Hepatocyte (in vitro differentiated cells): ENCODE results near the gene HEPHL1. TPM values are rescaled to one million over a fixed set of nuclear protein-coding genes. Genes with fewer than 3 reads are reported as not detected.

Source experiments
- DNase-seq: peaks from one replicate; pipeline ENCODE4 v3.0.0-alpha.2; 2016; ENCODE audit warnings: low spot score
- H2AFZ ChIP-seq: fragments of 200-600 bp; sonication (generic); 2 replicates; pipeline ENCODE4 v1.6.0; 2016; ENCODE audit warnings: antibody characterized with exemption, mild to moderate bottlenecking
- H3K27ac ChIP-seq: fragments of 200-600 bp; sonication (generic); 2 replicates; pipeline ENCODE4 v1.5.1; 2016; ENCODE audit warnings: mild to moderate bottlenecking
- H3K27me3 ChIP-seq: fragments of 200-600 bp; sonication (generic); 2 replicates; pipeline ENCODE4 v1.6.1; 2016
- H3K36me3 ChIP-seq: fragments of 200-600 bp; sonication (generic); replicated peaks from 2 replicates; pipeline ENCODE4 v1.5.1; 2016; ENCODE audit warnings: low read depth; ENCODE audit not compliant: insufficient read depth
- H3K4me1 ChIP-seq: fragments of 200-600 bp; sonication (generic); 2 replicates; pipeline ENCODE4 v1.5.1; 2016; ENCODE audit warnings: mild to moderate bottlenecking, moderate library complexity; ENCODE audit not compliant: insufficient read depth
- H3K4me2 ChIP-seq: fragments of 200-600 bp; sonication (generic); 2 replicates; pipeline ENCODE4 v1.6.0; 2016
- H3K4me3 ChIP-seq: fragments of 200-600 bp; sonication (generic); 2 replicates; pipeline ENCODE4 v1.5.1; 2016; ENCODE audit warnings: mild to moderate bottlenecking
- H3K79me2 ChIP-seq: fragments of 200-600 bp; sonication (generic); 2 replicates; pipeline ENCODE4 v1.6.0; 2017; ENCODE audit warnings: mild to moderate bottlenecking
- H3K9me2 ChIP-seq: fragments of 200-600 bp; sonication (generic); replicated peaks from 2 replicates; pipeline ENCODE4 v1.6.0; 2017; ENCODE audit warnings: mild to moderate bottlenecking; ENCODE audit not compliant: insufficient read depth
- H3K9me3 ChIP-seq: fragments of 200-600 bp; sonication (generic); 2 replicates; pipeline ENCODE4 v1.5.1; 2016; ENCODE audit warnings: low read depth, mild to moderate bottlenecking
- H4K20me1 ChIP-seq: fragments of 200-600 bp; sonication (generic); 2 replicates; pipeline ENCODE4 v1.6.0; 2016; ENCODE audit warnings: mild to moderate bottlenecking; ENCODE audit not compliant: insufficient read depth, poor library complexity, severe bottlenecking
- CTCF ChIP-seq: fragments of 200-600 bp; sonication (generic); IDR thresholded peaks from 2 replicates; pipeline ENCODE4 v1.5.1; 2016; ENCODE audit warnings: antibody characterized with exemption, mild to moderate bottlenecking; ENCODE audit not compliant: poor library complexity
- EZH2 ChIP-seq: fragments of 200-600 bp; sonication (generic); IDR thresholded peaks from 2 replicates; pipeline ENCODE4 v1.6.1; 2016; ENCODE audit warnings: antibody characterized with exemption, mild to moderate bottlenecking, borderline replicate concordance
- EZH2phosphoT487 ChIP-seq: fragments of 200-600 bp; sonication (generic); IDR thresholded peaks from one replicate; pipeline ENCODE4 v1.6.1; 2018; ENCODE audit warnings: antibody characterized with exemption, mild to moderate bottlenecking, low read depth, moderate library complexity; ENCODE audit not compliant: unreplicated experiment, severe bottlenecking
- WGBS: methylation state at CpG from one replicate; pipeline ENCODE4 v1.1.6; 2016; ENCODE audit warnings: low lambda C conversion rate; ENCODE audit errors: missing lambda C conversion rate; 5-methylcytosine and 5-hydroxymethylcytosine counted together
- polyA plus RNA-seq: library from polyadenylated mRNA; unstranded; fragments of >200 nt; fragmentation: Nextera tagmentation; extraction: Ambion mirVana; gene quantifications from 2 replicates; pipeline ENCODE4 v1.2.1, GENCODE V29; 2016
- total RNA-seq: library from RNA; depleted of rRNA; stranded (reverse); fragments of >200 nt; gene quantifications from 2 replicates; pipeline ENCODE4 v1.2.3, GENCODE V29; 2014

HEPHL1 gene
- total and polyA plus RNA-seq, 2 experiments from 2014 or later, result 0.07 to 0.17 TPM

- Histone ChIP-seq H2AFZ (no peak overlapping the region), H3K9me2 (no peaks in the 10 kb centered on the region), H3K27ac (no peak overlapping the region), H4K20me1 (no peaks in the 10 kb centered on the region), H3K4me3 (no peak overlapping the region), H3K36me3 (no peaks in the 10 kb centered on the region), H3K4me1 (no peaks in the 10 kb centered on the region), H3K27me3 (no peaks in the 10 kb centered on the region), H3K9me3 (no peaks in the 10 kb centered on the region), H3K4me2 (no peak overlapping the region), H3K79me2 (no peaks in the 10 kb centered on the region)
- TF ChIP-seq EZH2phosphoT487 (no peak), CTCF (no peak), EZH2 (no peak)
- no peak for DNase-seq
Observed at GRCh38 chr11:94104734-94105133, 83.6 kb downstream of the HEPHL1 start.

- no peaks in the 10 kb centered on the region for H3K36me3 ChIP-seq
- TF ChIP-seq EZH2, result no peak
- TF ChIP-seq CTCF, result no peak
- TF ChIP-seq EZH2phosphoT487, result no peak
Observed at GRCh38 chr11:94106716-94107115, 85.6 kb downstream of the HEPHL1 start.

DNA sequence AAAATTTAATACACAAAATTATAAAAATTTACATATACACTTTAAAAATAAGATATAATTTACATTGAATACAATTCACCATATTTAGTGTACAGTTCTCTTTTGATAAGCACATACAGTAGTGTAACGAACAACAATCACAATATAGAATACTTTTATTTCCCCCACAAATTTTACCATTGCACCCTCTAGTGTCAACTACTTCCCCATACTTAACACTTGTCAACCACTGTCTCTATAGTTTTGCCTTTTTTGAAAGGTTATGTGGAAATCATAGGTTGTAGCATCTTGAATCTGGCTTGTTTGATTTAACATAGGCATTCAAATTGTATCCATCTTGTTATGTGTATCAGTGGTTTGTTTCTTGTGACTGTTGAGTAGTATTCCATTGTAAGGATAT lies 86.2 kb downstream of the HEPHL1 start:
- H3K36me3 ChIP-seq, result no peaks in the 10 kb centered on the region
- H4K20me1 ChIP-seq, result no peaks in the 10 kb centered on the region
- no peaks in the 10 kb centered on the region for H3K9me3 ChIP-seq
- H3K27ac ChIP-seq, result no peak overlapping the region
- H3K4me2 ChIP-seq, result no peak overlapping the region
- DNase-seq, result no peak
- no peaks in the 10 kb centered on the region for H3K4me1 ChIP-seq
- 97% methylated on average over 1 of the region's 1 CpG for WGBS
- H2AFZ ChIP-seq, result no peak overlapping the region
- no peaks in the 10 kb centered on the region for H3K9me2 ChIP-seq
- no peaks in the 10 kb centered on the region for H3K27me3 ChIP-seq
- TF ChIP-seq CTCF, result peak; percentile 15
- no peak for TF ChIP-seq EZH2
- no peak for TF ChIP-seq EZH2phosphoT487
- no peak overlapping the region for H3K4me3 ChIP-seq
- no peaks in the 10 kb centered on the region for H3K79me2 ChIP-seq

More at GRCh38 chr11:94106716-94107115, 85.6 kb downstream of the HEPHL1 start:
- Histone ChIP-seq H3K27ac (no peak overlapping the region), H3K4me2 (no peak overlapping the region), H4K20me1 (no peaks in the 10 kb centered on the region), H3K27me3 (no peaks in the 10 kb centered on the region), H3K9me3 (no peaks in the 10 kb centered on the region), H3K4me3 (no peak overlapping the region), H3K9me2 (no peaks in the 10 kb centered on the region), H3K79me2 (no peaks in the 10 kb centered on the region), H2AFZ (no peak overlapping the region), H3K4me1 (no peaks in the 10 kb centered on the region)
- WGBS, result 89% methylated on average over 4 of the region's 4 CpGs
- no peak for DNase-seq

- no peak for TF ChIP-seq EZH2phosphoT487
- no peak for TF ChIP-seq CTCF
- TF ChIP-seq EZH2, result no peak
- Histone ChIP-seq H4K20me1 (no peaks in the 10 kb centered on the region), H3K79me2 (no peaks in the 10 kb centered on the region), H3K27me3 (no peaks in the 10 kb centered on the region), H3K4me3 (no peak overlapping the region), H3K9me2 (no peaks in the 10 kb centered on the region), H3K36me3 (no peaks in the 10 kb centered on the region), H3K27ac (no peak overlapping the region), H3K9me3 (no peaks in the 10 kb centered on the region), H2AFZ (no peak overlapping the region), H3K4me2 (no peak overlapping the region), H3K4me1 (no peaks in the 10 kb centered on the region)
- 98% methylated on average over 3 of the region's 3 CpGs for WGBS
- DNase-seq, result no peak
Observed at GRCh38 chr11:94111241-94111640, 90.1 kb downstream of the HEPHL1 start.
